OCI-LY1 (cell line): ENCODE data around the gene HELB.

Source experiments
- H2AFZ ChIP-seq: fragments of 200-600 bp; sonication (generic), shearing (Covaris generic); 2 replicates; pipeline ENCODE4 v1.6.0; 2014; ENCODE audit warnings: antibody characterized with exemption, mild to moderate bottlenecking, low read length
- H3F3A ChIP-seq: fragments of 200-600 bp; sonication (generic), shearing (Covaris generic); 2 replicates; pipeline ENCODE4 v1.6.0; 2014; ENCODE audit warnings: mild to moderate bottlenecking, antibody characterized with exemption, low read length, moderate library complexity; ENCODE audit not compliant: insufficient read depth
- H3K27ac ChIP-seq: fragments of 200-600 bp; sonication (generic); 2 replicates; pipeline ENCODE4 v1.5.1; 2014; ENCODE audit warnings: low read length, mixed run types, mild to moderate bottlenecking, low read depth; ENCODE audit not compliant: poor library complexity, severe bottlenecking
- H3K27me3 ChIP-seq: fragments of 200-600 bp; sonication (generic); 2 replicates; pipeline ENCODE4 v1.6.0; 2014; ENCODE audit warnings: antibody characterized with exemption, mild to moderate bottlenecking, low read length, moderate library complexity; ENCODE audit not compliant: insufficient read depth
- H3K36me3 ChIP-seq: fragments of 200-600 bp; sonication (generic); 2 replicates; pipeline ENCODE4 v1.6.1; 2014; ENCODE audit warnings: mild to moderate bottlenecking, antibody characterized with exemption, low read length, moderate library complexity, mixed read lengths; ENCODE audit not compliant: insufficient read depth
- H3K4me1 ChIP-seq: fragments of 200-600 bp; sonication (generic); 2 replicates; pipeline ENCODE4 v1.5.1; 2014; ENCODE audit warnings: mild to moderate bottlenecking, low read length, moderate library complexity; ENCODE audit not compliant: insufficient read depth, severe bottlenecking
- H3K4me2 ChIP-seq: fragments of 200-600 bp; sonication (generic), shearing (Covaris generic); 2 replicates; pipeline ENCODE4 v1.6.1; 2014; ENCODE audit warnings: low read length
- H3K4me3 ChIP-seq: fragments of 200-600 bp; sonication (generic); 2 replicates; pipeline ENCODE4 v1.5.1; 2014; ENCODE audit warnings: low read length, low read depth, mild to moderate bottlenecking, mixed read lengths; ENCODE audit not compliant: poor library complexity, severe bottlenecking
- H3K79me2 ChIP-seq: fragments of 200-600 bp; shearing (Covaris generic); 2 replicates; pipeline ENCODE4 v1.6.1; 2016; ENCODE audit warnings: mixed run types, low read length, mixed read lengths; ENCODE audit not compliant: insufficient read depth
- H3K9ac ChIP-seq: fragments of 200-600 bp; sonication (generic), shearing (Covaris generic); 2 replicates; pipeline ENCODE4 v1.6.1; 2014; ENCODE audit warnings: mild to moderate bottlenecking, low read length, mixed read lengths
- H3K9me2 ChIP-seq: fragments of 200-600 bp; sonication (generic), shearing (Covaris generic); 2 replicates; pipeline ENCODE4 v1.6.1; 2014; ENCODE audit warnings: low read depth, mild to moderate bottlenecking, low read length, mixed read lengths
- H3K9me3 ChIP-seq: fragments of 200-600 bp; shearing (Covaris generic); 2 replicates; pipeline ENCODE4 v1.6.1; 2014; ENCODE audit warnings: low read length, mixed read lengths
- H4K20me1 ChIP-seq: fragments of 200-600 bp; sonication (generic), shearing (Covaris generic); 2 replicates; pipeline ENCODE4 v1.6.0; 2016; ENCODE audit warnings: mild to moderate bottlenecking, low read length; ENCODE audit not compliant: insufficient read depth
- EZH2 ChIP-seq: fragments of 200-600 bp; sonication (generic), shearing (Covaris generic); IDR thresholded peaks from 2 replicates; pipeline ENCODE4 v1.8.0; 2017; ENCODE audit warnings: borderline replicate concordance, mixed run types, mild to moderate bottlenecking, antibody characterized with exemption, low read length, moderate library complexity, mixed read lengths
- TF ChIP-seq, protein P1 (sequence below): fragments of 200-600 bp; sonication (generic), shearing (Covaris generic); IDR thresholded peaks from 2 replicates; pipeline ENCODE4 v1.5.1; 2017; ENCODE audit warnings: mild to moderate bottlenecking, antibody characterized with exemption, low read length, moderate library complexity, mixed read lengths

HELB gene

DNA sequence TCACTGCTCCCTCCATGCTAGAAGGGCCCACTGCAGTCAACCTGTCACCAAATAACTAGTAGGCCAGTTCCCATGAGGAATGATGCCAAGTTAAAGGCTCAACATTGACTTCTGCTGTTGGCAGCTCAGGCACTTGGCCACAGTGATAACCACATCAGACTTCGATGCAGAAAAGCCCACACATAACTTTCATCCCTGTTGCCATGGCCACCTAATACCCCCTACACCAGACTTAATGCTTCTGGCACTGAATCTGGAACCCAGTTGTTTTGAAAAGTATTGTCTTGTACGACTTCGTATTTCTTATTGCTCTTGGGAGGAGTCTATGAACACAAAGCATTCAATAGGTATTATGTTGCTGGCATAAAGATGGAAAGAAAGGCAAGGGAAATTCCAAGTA lies 44.3 kb upstream of the HELB start:
- no peaks in the 10 kb centered on the region for H3K79me2 ChIP-seq
- H3K4me2 ChIP-seq, result no peak overlapping the region
- H2AFZ ChIP-seq, result no peak overlapping the region
- H3K9me2 ChIP-seq, result no peaks in the 10 kb centered on the region
- TF ChIP-seq, protein P1, sequence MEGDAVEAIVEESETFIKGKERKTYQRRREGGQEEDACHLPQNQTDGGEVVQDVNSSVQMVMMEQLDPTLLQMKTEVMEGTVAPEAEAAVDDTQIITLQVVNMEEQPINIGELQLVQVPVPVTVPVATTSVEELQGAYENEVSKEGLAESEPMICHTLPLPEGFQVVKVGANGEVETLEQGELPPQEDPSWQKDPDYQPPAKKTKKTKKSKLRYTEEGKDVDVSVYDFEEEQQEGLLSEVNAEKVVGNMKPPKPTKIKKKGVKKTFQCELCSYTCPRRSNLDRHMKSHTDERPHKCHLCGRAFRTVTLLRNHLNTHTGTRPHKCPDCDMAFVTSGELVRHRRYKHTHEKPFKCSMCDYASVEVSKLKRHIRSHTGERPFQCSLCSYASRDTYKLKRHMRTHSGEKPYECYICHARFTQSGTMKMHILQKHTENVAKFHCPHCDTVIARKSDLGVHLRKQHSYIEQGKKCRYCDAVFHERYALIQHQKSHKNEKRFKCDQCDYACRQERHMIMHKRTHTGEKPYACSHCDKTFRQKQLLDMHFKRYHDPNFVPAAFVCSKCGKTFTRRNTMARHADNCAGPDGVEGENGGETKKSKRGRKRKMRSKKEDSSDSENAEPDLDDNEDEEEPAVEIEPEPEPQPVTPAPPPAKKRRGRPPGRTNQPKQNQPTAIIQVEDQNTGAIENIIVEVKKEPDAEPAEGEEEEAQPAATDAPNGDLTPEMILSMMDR, result no peak
- no peak for TF ChIP-seq EZH2
- H3K4me3 ChIP-seq, result no peak overlapping the region
- no peak overlapping the region for H3K27ac ChIP-seq
- no peaks in the 10 kb centered on the region for H3K9me3 ChIP-seq
- H3F3A ChIP-seq, result no peaks in the 10 kb centered on the region
- H4K20me1 ChIP-seq, result no peaks in the 10 kb centered on the region
- 0 out of 2 replicates have a peak, but pooled peaks cover 4% of the 10 kb centered on the region for H3K27me3 ChIP-seq
- no peaks in the 10 kb centered on the region for H3K4me1 ChIP-seq
- no peak overlapping the region for H3K9ac ChIP-seq
- no peaks in the 10 kb centered on the region for H3K36me3 ChIP-seq

DNA sequence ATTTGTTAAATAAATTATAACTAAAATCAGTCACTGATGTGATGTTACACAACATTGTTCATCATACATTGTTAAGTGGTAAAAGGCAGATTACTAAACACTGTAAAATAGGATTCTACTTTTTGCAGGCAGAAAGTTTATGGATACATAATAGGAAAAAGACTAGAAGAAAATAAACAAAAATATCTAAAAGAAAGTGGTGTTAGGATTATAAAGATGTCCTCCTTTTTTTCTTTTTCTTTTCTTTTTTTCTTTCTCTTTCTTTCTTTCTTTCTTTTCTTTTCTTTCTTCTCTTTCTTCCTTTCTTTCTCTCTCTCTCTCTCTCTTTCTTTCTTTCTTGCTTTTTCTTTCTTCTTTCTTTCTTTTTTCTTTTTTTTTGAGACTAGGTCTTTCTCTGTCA lies 39.6 kb upstream of the HELB start:
- no peaks in the 10 kb centered on the region for H3K4me1 ChIP-seq
- H3K36me3 ChIP-seq, result no peaks in the 10 kb centered on the region
- H3F3A ChIP-seq, result no peaks in the 10 kb centered on the region
- no peaks in the 10 kb centered on the region for H3K79me2 ChIP-seq
- H3K4me2 ChIP-seq, result no peak overlapping the region
- H3K9me2 ChIP-seq, result no peaks in the 10 kb centered on the region
- H3K9ac ChIP-seq, result no peak overlapping the region
- no peak for TF ChIP-seq EZH2
- TF ChIP-seq, protein P1, result no peak
- 0 out of 2 replicates have a peak, but pooled peaks cover 4% of the 10 kb centered on the region for H3K27me3 ChIP-seq
- H4K20me1 ChIP-seq, result no peaks in the 10 kb centered on the region
- H3K4me3 ChIP-seq, result no peak overlapping the region
- no peaks in the 10 kb centered on the region for H3K9me3 ChIP-seq
- H3K27ac ChIP-seq, result no peak overlapping the region
- H2AFZ ChIP-seq, result no peak overlapping the region

DNA sequence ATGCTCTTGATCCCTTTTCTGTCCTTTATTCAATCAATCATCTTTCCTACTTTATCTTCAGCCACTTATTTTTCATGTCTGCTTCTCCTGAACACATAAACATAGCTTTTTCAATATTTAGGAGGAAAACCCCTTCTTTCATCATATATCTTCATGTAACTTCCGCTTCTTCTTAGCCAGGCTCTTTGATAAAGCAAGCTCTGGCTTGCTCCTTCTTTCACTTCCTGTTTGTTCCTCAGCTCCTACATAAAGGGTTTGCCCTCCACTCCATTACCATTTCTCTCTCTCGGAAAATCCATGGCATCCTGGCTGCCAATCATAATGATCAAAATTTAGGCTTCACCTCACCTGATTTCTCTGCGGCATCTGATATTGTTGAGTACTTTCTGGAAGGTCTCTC lies 33.7 kb upstream of the HELB start:
- Histone ChIP-seq H3F3A (no peaks in the 10 kb centered on the region), H3K4me2 (no peak overlapping the region), H3K4me3 (no peak overlapping the region), H3K9ac (no peak overlapping the region), H3K4me1 (peaks cover 11% of the 10 kb centered on the region), H3K27me3 (no peaks in the 10 kb centered on the region), H4K20me1 (no peaks in the 10 kb centered on the region), H3K36me3 (no peaks in the 10 kb centered on the region), H3K27ac (no peak overlapping the region), H3K9me3 (no peaks in the 10 kb centered on the region), H3K9me2 (no peaks in the 10 kb centered on the region), H2AFZ (no peak overlapping the region), H3K79me2 (no peaks in the 10 kb centered on the region)
- TF ChIP-seq EZH2, result no peak
- TF ChIP-seq, protein P1, result no peak
